ENCODE results near the gene KRTAP10-11.

DNA sequence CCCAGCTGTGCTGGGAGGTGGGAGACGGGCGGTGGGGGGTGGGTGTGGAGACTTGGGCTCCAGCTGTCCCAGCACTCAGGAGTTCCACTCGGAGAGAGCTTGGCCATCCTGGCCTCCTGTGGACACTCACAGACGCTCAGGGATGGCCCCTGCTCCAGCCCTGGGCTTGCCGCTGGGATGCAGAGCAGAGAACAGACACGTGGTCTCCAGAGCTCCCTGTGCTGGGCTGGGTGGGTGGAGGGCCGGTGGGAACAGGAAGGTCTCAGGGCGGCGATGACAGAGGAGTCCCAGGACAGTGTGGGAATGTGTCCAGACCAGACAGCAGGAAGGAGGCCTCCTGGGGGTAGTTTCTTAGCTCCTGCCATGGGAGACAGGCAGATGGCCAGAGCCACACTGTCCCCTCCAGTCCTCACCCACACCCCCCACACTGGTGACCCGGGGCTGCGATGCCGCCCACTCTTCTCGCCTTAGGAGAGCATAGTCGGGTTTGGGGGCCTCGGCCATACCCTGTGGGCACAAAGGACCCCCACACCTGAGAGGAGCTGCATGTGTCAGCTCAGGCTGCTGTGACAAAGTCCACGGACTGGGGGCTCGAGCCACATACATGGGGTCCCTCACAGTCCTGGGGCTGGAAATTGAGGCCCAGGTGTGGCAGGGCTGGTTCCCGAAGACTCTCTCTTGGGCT lies 17.4 kb upstream of the KRTAP10-11 start:
- TF ChIP-seq ZNF274 (IDR thresholded peaks at IDR 0.05; ENCODE audit: low read depth, low read length) (no peak), SUZ12 (IDR thresholded peaks at IDR 0.05; ENCODE audit: extremely low read depth, insufficient read depth, insufficient read length) (no peak)
